ENCODE measurements around the gene FAAP100.
"Not testable (repeated sequence)": the region's sequence is repeated elsewhere in the genome, so short reads cannot be mapped to it uniquely, and the experiment has no call there.

The FAAP100 gene

DNA sequence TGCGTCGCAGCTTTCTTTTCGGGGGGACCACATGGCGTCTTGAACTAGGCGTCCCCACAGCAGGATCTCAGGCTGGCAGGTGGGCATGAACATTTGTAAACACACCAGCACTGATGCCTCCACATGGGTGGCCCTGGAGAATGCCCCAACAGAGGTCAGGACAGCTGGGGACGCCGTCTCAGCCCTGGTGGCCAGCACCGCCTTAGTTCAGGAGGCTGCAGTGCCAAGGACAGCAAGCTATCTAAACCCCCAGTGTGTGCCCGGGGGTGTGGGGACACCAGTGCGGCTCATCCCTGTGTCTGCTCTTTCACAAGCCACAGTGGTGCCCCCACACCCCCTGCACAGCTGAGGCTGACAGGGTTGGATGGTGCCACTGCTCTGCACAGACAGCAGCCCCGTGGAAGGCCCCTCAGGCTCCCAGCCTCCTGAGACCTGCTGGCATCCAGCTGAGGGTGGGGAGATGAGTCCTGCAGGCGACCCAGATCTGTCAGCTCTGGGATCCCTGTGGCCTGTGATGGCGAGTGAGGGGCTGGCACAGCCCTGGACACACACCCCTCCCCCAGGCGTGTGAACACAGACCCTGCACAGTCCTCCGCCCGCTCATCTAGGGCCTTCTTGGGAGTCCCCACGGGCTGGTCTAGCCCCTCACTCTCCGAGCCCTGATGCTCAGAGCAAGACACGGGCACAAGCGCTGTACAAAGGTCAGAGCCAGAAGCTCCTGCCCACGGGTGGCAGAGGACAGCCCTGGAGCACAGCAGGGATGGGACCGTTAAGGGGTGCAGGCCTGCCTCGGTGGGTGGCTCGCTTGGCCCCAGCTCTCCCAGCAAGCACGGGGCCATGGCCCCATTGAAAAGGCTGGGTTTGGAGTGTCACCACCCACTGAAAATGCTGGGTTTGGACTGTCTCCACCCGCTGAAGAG is 13.2 kb downstream of the FAAP100 start:
- no peak for DNase-seq (ENCODE audit: extremely low read depth in 1 of 2, low read depth in 1 of 2)

DNA sequence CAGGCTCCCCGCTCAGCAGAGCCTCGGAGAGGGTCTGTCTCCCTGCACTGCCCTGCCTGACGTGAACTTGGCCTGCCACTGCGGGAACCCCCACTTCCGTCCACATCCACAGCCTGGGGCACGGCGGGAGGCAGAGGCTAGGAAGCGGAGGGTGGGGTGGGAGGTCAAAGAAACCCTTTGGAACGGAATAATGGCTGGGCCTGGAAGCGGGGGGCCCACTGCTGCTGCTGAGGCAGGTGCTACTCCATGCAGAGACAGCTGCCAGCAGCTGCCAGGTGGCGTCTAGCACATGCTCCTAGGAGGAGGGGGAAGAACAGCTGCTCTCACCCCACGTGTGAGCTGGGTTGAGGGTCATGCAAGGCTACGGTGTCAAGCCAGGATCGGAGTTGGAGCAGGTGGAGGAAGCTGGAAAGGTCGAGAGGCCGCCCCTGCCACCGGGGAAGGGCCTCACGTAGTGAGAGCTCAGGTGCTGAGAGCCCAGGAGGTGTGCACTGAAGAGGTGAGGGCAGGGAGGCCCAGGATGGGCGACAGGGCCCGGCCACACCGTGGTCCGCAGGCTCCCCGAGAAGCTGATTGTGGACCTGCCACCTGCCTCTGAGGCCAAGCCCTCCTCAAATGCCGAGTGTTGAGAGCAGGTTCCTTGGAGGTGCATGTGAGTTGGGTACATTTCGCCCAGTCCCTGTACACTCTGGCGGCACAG is 14.1 kb downstream of the FAAP100 start:
- no peak for DNase-seq (ENCODE audit: extremely low read depth in 1 of 2, low read depth in 1 of 2)

DNA sequence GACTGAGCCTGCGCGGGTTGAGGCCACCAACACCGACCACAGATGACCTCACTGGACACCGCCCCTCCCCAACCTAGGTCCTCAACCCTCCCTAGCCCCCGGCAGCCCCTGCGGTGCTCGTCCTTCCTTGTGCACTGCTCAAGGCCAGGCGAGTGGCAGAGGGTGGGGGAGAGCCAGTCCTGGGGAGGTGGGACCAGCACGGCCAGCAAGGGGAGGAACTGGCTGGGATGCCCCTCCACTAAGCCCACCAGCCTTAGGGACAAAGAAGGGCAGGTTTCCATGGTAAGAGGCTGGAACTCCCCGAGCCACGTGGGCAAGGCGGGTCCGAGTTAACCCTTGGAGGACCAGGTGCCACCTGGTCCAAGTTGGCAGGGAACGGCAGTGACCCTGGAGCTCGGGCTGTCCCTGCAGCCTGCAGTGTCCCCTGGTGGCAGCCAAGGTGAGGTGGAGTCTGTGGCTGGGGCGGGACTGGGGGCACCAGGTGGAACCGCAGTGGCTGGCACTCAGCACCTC is 14.8 kb downstream of the FAAP100 start:
- no peak for DNase-seq (ENCODE audit: extremely low read depth in 1 of 2, low read depth in 1 of 2)

DNA sequence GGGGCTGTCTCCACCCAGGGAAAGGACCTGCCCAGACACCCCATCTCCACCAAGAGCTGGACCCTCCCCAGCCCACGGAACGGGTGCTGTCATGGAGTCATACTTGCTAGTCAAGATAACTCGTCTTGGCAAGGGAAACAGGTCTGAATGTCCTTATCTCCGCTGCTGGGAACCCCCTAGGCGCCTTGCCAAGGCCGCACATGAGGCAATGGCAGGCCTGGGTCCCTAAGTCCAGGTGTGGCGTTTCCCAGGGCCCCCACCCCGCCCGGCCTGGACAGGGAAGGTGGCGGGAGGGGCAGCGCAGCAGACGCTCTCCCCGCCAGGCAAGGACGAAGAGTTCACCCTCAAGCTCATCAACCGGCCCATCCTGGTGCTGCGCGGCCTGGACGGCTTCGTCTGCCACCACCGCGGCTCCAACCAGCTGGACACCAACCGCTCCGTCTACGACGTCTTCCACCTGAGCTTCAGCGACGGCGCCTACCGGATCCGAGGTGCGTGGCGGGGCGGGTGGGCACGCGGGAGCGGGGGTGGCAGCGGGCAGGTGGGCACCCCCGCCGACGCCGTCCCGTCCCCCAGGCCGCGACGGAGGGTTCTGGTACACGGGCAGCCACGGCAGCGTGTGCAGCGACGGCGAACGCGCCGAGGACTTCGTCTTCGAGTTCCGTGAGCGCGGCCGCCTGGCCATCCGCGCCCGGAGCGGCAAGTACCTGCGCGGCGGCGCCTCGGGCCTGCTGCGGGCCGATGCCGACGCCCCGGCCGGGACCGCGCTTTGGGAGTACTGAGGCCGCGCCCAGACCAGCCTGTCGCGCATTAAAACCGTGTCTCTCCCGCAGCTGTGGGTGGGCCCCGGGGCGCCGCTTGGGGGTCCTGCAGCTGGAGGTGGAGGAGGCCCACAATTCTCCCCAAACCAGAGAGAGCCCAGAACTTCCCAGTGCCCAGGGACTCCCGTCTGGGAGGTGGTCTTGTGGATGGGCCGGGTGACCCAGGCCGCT is 15.6 kb downstream of the FAAP100 start:
- no peak for DNase-seq (ENCODE audit: extremely low read depth in 1 of 2, low read depth in 1 of 2)

DNA sequence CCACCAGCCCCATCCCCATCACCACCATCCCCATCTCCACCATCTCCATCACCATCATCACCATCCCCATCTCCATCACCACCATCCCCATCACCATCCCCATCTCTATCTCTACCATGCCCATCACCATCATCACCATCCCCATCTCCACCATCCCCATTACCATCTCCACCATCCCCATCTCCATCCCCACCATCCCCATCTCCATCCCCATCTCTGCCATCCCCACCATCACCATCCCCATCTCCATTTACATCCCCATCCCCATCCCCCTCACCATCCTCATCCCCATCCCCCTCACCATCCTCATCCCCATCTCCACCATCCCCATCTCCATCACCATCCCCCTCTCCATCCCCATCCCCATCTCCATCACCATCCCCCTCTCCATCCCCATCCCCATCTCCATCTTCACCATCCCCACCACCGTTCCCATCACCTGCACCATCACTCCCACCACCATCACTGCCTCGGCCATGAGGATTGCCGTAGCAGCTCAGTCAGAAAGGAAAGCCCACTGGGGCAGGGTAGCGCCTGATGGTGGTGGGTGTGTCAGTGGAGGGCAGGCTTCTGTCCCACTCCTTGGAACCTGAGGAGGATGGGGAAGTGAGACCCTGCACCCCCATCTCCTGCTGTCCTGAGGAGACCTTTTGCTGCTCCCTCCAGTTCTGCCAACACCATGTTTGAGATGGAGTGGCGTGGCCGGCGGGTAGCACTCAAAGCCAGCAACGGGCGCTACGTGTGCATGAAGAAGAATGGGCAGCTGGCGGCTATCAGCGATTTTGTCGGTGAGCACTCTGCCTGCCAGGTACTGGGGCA is 16.5 kb downstream of the FAAP100 start:
- DNase-seq (ENCODE audit: extremely low read depth in 1 of 2, low read depth in 1 of 2): no peak

DNA sequence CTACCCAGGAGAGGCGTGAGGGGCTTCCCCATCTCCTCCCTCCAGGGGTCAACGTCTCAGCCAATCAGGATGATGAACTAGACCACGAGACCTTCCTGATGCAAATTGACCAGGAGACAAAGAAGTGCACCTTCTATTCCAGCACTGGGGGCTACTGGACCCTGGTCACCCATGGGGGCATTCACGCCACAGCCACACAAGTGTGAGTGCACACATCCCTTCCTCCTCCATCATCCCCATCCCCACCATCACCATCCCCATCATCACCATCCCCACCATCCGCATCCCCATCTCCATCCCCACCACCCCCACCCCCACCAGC is 17.2 kb downstream of the FAAP100 start:
- DNase-seq (ENCODE audit: extremely low read depth in 1 of 2, low read depth in 1 of 2): no peak

DNA sequence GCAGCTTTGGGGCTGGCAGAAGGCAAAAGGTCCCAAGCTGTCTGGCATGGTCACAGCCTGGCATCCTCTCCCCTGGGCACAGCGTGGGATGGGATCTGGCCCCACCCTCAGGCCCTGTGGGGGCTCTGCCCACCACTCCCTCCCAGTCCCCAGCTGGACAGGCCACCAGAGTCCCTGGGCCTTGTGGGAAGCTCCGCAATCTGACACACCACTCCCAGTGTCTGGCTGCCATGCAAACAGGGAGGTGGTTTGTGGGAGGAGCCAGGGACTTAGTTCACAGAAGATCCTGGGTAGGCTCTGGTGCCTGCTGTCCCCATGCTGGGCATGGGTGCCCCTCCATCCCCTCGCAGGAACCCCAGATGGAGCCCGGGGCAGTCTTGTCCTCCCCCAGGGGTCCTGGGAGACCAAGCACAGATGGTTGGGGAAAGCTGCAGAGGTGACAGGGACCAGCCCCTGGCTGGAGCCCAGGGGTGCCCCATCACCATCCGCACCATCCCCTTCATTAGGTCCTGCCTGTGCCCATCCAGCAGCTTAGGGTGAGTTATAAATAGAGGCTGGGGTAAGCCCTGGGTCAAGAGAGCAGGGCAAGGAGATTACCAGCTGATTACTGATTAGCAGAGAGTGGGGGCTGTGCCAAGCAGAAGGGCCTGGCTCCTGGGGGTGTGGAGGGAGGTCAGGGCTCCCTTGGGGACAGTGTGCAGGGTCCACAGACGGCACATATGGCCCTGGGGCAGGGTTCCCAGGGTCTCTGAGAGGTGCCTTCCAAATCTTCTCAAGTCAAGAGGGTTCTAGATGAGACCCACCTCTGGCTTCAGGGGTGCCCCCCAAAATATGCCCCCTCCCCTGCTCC is 17.8 kb downstream of the FAAP100 start:
- no peak for DNase-seq (ENCODE audit: extremely low read depth in 1 of 2, low read depth in 1 of 2)

DNA sequence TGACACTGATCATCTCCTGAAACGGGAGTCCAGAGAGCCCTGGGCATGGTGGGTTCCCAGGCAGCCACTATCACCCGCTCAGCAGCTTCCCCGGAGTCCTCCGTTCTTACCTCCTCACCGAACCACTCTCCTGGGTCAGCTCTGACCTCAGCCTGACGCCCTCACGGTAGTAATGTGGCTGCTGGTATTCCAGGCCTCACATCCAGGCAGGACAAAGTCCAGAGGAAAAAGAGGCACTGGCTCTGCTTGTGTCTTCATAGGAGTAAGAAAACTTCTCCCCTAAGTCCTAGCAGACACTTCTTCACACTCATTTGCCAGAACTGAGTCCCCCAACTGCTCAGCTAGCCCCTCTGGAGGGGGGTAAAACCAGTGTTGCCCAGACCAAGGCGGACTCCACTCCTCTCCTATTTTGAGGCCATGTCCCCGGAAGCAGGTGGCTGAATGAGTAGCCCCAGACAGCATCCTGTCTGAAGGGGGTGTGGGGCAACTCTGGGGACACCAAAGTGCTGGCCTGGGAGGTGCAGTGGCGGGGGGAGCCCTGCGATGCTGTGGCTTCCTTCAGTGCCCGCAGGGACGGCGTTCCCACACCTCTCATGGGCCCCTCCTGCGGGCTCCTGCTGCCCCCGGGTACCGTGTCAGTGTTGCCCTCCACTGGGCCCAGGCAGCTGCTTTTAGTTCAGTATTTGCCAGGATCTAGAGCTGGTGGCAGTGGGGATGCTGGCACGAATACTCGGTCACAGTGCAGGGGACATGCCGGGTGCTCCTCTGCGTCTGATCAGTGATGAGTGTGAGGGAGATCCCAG is 18.6 kb downstream of the FAAP100 start:
- no peak for DNase-seq (ENCODE audit: extremely low read depth in 1 of 2, low read depth in 1 of 2)

DNA sequence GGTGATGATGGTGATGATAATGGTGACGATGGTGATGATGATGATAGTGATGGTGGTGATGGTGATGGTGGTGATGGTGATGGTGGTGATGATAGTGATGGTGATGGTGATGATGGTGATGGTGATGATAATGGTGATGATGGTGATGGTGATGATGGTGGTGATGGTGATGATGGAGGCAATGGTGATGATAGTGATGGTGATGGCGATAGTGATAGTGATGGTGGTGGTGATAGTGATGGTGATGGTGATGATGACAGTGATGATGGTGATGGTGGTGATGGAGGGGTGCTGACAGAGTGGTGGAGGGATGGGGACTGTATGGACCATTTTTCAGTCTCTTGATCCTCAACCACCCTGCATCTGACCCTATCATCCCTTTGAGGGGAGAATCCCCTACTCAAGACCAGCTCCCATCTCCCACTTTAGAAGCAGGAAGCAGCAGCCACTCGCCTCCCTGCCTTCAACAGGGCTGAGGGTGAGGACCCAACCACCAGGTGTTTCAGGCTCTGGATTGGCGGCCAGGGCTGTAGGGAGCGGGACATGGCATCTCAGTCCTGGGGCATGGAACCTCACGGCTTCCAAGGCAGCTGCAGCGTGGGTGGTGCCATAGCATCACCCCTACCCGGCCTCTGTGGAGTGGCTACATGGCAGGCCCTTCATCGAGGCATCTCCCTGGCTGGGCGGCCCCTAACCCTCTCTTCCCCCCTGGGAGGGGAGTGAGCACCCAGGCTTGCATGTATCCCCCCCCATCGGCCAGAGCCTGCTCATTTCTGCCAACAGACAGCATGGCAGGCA is 19.5 kb downstream of the FAAP100 start:
- DNase-seq (ENCODE audit: extremely low read depth in 1 of 2, low read depth in 1 of 2): no peak

DNA sequence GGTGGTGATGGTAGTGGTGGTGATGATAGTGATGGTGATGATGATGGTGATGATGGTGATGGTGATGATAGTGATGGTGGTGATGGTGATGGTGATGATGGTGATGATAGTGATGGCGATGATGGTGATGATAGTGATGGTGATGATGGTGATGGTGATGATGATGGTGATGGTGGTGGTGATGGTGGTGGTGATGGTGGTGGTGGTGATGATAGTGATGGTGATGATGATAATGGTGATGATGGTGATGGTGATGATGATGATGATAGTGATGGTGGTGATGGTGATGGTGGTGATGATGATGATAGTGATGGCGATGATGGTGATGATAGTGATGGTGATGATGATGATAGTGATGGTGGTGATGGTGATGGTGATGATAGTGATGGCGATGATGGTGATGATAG is 20.2 kb downstream of the FAAP100 start:
- not testable (repeated sequence) for DNase-seq (ENCODE audit: extremely low read depth in 1 of 2, low read depth in 1 of 2)

DNA sequence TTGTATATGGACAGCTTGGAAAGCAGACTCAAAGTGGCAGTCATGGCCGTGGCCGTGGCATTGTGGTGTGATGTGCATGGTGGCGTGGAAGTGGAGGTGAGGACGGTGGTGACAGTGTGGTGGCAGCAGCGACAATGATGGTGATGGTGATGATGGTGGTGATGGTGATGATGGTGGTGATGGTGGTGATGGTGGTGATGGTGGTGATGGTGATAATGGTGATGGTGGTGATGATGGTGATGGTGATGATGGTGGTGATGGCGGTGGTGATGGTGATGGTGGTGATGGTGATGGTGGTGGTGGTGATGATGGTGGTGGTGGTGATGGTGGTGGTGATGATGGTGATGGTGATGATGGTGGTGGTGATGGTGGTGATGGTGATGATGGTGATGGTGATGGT is 21.1 kb downstream of the FAAP100 start:
- not testable (repeated sequence) for DNase-seq (ENCODE audit: extremely low read depth in 1 of 2, low read depth in 1 of 2)

DNA sequence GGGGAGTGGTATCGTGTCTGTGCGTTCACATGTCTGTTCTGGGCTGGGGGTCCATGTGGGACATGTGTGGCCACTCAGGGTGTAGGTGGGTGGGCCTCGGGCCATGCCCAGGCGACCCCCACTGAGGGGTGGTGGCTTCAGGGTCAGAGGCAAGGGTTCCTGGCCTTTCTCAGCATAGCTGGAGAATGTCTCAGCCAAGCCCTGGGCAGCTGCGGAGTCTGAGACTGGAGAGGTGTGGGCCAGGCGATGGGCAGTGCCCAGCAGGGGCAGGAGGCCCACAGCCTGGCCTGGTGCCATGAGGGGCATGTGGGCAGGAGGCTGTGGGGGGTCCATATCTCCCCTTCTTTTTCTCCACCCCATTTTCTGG is 22.7 kb downstream of the FAAP100 start:
- no peak for DNase-seq (ENCODE audit: extremely low read depth in 1 of 2, low read depth in 1 of 2)

DNA sequence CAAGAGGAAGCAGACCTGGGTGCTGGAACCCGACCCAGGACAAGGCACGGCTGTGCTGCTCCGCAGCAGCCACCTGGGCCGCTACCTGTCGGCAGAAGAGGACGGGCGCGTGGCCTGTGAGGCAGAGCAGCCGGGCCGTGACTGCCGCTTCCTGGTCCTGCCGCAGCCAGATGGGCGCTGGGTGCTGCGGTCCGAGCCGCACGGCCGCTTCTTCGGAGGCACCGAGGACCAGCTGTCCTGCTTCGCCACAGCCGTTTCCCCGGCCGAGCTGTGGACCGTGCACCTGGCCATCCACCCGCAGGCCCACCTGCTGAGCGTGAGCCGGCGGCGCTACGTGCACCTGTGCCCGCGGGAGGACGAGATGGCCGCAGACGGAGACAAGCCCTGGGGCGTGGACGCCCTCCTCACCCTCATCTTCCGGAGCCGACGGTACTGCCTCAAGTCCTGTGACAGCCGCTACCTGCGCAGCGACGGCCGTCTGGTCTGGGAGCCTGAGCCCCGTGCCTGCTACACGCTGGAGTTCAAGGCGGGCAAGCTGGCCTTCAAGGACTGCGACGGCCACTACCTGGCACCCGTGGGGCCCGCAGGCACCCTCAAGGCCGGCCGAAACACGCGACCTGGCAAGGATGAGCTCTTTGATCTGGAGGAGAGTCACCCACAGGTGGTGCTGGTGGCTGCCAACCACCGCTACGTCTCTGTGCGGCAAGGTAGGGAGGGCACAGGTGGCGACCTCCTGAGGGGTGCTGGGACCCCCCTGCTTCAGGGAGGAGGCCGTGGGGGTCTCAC is 23.3 kb downstream of the FAAP100 start:
- DNase-seq (ENCODE audit: extremely low read depth in 1 of 2, low read depth in 1 of 2): no peak

DNA sequence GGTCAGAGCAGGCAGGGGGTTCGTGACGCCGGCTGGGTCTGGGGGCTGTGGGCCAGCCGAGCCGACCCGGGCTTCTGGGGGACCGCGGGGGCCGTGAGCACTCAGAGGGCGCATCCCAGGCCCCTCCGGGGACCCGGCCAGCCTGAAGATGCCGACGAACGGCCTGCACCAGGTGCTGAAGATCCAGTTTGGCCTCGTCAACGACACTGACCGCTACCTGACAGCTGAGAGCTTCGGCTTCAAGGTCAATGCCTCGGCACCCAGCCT is 23.8 kb downstream of the FAAP100 start:
- DNase-seq (ENCODE audit: extremely low read depth in 1 of 2, low read depth in 1 of 2): no peak

DNA sequence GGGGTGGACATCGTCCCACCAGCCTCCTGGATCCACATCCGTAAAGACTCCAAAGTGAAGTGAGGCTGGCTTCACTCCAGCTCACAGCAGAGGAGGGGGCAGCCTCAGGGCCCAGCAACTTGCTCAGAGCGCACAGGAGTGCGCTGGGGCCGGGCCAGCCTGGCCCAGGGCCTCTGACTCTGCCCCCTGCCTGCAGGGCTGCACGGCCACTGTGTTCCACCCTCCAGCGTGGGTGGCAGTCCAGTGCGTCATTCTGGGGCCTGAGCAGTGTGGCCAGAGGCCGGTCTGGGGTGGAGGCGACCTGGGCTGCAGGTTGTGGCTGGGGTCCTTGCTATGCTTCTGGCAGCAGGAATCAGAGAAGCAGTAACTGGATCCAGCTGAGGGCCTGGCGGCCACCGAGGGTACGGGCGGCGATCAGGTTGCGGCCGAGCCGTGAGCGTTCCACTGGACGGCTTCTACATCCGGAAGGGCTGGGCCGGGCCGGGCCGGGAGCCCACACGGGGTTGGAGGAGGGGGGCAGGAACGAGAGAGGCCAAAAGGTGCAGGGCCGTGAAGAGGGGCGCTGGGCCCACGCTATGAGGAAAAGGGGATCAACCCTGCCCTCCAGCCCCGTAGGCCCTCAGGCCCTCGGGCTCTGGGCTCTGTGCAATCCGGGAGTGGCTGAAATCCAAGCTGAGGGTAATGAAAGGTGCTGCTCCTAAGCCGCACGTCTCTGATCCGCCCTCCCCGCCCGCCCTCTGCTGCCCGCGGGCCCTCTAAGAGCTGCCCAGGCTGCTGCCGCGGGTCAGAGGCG is 24.4 kb downstream of the FAAP100 start, which contains the start of gene FSCN2:
TSS of gene FSCN2 (plus strand) at position 787 of the 793 bp plus-strand sequence. CDS start 155 bp downstream, outside the sequence.
- DNase-seq (ENCODE audit: extremely low read depth in 1 of 2, low read depth in 1 of 2): no peak

Measured in activated CD8-positive, alpha-beta memory T cell treated with anti-CD3 and anti-CD28 coated beads for 1 hour (primary cell).